Measurements from ENCODE around the gene UGT1A8. TPM values are rescaled to one million over a fixed set of nuclear protein-coding genes. Genes with fewer than 3 reads are reported as not detected.

UGT1A8 gene
- total RNA-seq, 1 experiment from 2014 or later: not detected

DNA sequence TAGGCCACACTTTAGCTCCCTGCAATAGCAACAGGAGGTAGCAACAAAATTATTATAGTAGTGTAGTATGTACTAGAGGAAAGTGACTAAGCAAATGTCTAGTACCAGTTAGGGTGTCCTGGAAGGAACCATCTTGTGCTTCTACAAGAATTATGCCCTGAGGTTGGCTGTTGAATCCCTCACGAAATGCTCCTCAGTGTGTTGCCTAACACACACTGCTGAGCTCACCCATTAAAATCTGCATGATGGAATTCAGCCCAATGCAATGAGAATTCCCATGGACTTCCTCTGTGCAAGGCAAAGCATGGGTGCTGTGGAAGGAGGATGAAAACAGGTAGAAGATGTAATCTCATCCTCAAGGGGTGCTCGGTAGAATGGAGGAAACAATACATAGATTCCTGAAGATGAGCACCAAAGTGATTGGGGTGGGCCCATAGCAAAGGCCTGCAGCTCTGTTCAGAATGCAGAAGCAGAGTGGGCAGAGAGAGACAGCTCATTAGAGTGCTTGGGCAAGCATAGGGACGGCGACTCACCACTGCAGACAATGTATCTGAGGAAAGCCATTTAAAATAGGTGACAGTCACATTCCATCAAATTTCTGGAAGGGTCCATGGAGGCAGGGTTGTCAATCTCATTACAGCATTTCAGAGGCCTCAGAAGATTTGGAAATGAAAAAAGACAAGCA, 63.1 kb downstream of the UGT1A8 start:
- CTCF ChIA-PET: no interaction called here
- BruUV-seq (replicated peaks): no TSS peak
- Histone ChIP-seq H3K4me3 (replicated peaks in 1 of 2; ENCODE audit: low read depth in 1 of 2, low read length in 2 of 2) (no peak overlapping the region), H3K4me2 (ENCODE audit: low read length) (no peak overlapping the region), H3K9ac (ENCODE audit: low read length) (no peak overlapping the region), H3K9me2 (ENCODE audit: insufficient read depth) (no peaks in the 10 kb centered on the region), H3K9me3 (ENCODE audit: control insufficient read depth in 1 of 2, insufficient read depth in 1 of 2, low read depth in 1 of 2, low read length in 2 of 2) (no peaks in the 10 kb centered on the region), H3K4me1 (ENCODE audit: control insufficient read depth in 1 of 2, insufficient read depth in 2 of 2, low read length in 2 of 2) (no peaks in the 10 kb centered on the region), H3K79me2 (ENCODE audit: insufficient read depth, low read length) (no peaks in the 10 kb centered on the region), H3K36me3 (ENCODE audit: control insufficient read depth in 1 of 2, insufficient read depth in 2 of 2, low read length in 2 of 2) (no peaks in the 10 kb centered on the region), H4K20me1 (ENCODE audit: insufficient read depth) (no peaks in the 10 kb centered on the region), H3K27me3 (ENCODE audit: insufficient read depth, low read length) (peaks cover 18% of the 10 kb centered on the region; the same call in 1 of the 2 replicates), H3K27ac (ENCODE audit: low read depth, low read length) (no peak overlapping the region), H2AFZ (ENCODE audit: low read depth, low read length, poor library complexity, severe bottlenecking) (no peak overlapping the region)
- DNase-seq (ENCODE audit: low read depth, low spot score): no peak
- intact Hi-C loops (cut with micrococcal nuclease): no loop called here
- RAD21 ChIA-PET (ENCODE audit: low non-redundant PET in 1 of 2, low total read pairs in 2 of 2, uncharacterized antibody in 2 of 2, unreplicated experiment in 2 of 2): no interaction called here
- POLR2A ChIA-PET: no interaction called here
- no peak for ATAC-seq
- TF ChIP-seq POLR2AphosphoS5 (IDR thresholded peaks at IDR 0.05; ENCODE audit: low read depth, low read length): no peak
- no peak for TF ChIP-seq SRF (IDR thresholded peaks at IDR 0.05; ENCODE audit: low read depth)
- TF ChIP-seq EGR1 (IDR thresholded peaks at IDR 0.05; ENCODE audit: low read depth): no peak
- TF ChIP-seq, protein P1, sequence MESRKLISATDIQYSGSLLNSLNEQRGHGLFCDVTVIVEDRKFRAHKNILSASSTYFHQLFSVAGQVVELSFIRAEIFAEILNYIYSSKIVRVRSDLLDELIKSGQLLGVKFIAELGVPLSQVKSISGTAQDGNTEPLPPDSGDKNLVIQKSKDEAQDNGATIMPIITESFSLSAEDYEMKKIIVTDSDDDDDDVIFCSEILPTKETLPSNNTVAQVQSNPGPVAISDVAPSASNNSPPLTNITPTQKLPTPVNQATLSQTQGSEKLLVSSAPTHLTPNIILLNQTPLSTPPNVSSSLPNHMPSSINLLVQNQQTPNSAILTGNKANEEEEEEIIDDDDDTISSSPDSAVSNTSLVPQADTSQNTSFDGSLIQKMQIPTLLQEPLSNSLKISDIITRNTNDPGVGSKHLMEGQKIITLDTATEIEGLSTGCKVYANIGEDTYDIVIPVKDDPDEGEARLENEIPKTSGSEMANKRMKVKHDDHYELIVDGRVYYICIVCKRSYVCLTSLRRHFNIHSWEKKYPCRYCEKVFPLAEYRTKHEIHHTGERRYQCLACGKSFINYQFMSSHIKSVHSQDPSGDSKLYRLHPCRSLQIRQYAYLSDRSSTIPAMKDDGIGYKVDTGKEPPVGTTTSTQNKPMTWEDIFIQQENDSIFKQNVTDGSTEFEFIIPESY (IDR thresholded peaks at IDR 0.05; ENCODE audit: extremely low read depth, insufficient replicate concordance, low read length): no peak
- no peak for TF ChIP-seq EZH2 (IDR thresholded peaks at IDR 0.05)
- no peak for TF ChIP-seq YY1 (IDR thresholded peaks at IDR 0.05; ENCODE audit: extremely low read depth, insufficient replicate concordance, low read depth, low read length)
- TF ChIP-seq ELF1 (IDR thresholded peaks at IDR 0.05; ENCODE audit: borderline replicate concordance, low read depth): no peak
- TF ChIP-seq FOSL1 (IDR thresholded peaks at IDR 0.05; ENCODE audit: low read depth): no peak
- TF ChIP-seq SP1 (IDR thresholded peaks at IDR 0.05; ENCODE audit: low read depth): no peak
- TF ChIP-seq, protein P2, sequence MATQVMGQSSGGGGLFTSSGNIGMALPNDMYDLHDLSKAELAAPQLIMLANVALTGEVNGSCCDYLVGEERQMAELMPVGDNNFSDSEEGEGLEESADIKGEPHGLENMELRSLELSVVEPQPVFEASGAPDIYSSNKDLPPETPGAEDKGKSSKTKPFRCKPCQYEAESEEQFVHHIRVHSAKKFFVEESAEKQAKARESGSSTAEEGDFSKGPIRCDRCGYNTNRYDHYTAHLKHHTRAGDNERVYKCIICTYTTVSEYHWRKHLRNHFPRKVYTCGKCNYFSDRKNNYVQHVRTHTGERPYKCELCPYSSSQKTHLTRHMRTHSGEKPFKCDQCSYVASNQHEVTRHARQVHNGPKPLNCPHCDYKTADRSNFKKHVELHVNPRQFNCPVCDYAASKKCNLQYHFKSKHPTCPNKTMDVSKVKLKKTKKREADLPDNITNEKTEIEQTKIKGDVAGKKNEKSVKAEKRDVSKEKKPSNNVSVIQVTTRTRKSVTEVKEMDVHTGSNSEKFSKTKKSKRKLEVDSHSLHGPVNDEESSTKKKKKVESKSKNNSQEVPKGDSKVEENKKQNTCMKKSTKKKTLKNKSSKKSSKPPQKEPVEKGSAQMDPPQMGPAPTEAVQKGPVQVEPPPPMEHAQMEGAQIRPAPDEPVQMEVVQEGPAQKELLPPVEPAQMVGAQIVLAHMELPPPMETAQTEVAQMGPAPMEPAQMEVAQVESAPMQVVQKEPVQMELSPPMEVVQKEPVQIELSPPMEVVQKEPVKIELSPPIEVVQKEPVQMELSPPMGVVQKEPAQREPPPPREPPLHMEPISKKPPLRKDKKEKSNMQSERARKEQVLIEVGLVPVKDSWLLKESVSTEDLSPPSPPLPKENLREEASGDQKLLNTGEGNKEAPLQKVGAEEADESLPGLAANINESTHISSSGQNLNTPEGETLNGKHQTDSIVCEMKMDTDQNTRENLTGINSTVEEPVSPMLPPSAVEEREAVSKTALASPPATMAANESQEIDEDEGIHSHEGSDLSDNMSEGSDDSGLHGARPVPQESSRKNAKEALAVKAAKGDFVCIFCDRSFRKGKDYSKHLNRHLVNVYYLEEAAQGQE (IDR thresholded peaks at IDR 0.05; ENCODE audit: low read depth): no peak
- TF ChIP-seq POLR2A (IDR thresholded peaks at IDR 0.05; ENCODE audit: borderline replicate concordance, extremely low read depth, insufficient read depth, insufficient read length): no peak
- no peak for TF ChIP-seq SIN3A (IDR thresholded peaks at IDR 0.05; ENCODE audit: low read depth)
- TF ChIP-seq, protein P3, sequence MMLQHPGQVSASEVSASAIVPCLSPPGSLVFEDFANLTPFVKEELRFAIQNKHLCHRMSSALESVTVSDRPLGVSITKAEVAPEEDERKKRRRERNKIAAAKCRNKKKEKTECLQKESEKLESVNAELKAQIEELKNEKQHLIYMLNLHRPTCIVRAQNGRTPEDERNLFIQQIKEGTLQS (IDR thresholded peaks at IDR 0.05): no peak
- TF ChIP-seq CBX3 (IDR thresholded peaks at IDR 0.05; ENCODE audit: low read depth): no peak
- TF ChIP-seq ZNF274 (IDR thresholded peaks at IDR 0.05; ENCODE audit: low read depth, low read length): no peak
- TF ChIP-seq CEBPB (IDR thresholded peaks at IDR 0.05; ENCODE audit: low read depth): no peak
- TF ChIP-seq, protein P4, sequence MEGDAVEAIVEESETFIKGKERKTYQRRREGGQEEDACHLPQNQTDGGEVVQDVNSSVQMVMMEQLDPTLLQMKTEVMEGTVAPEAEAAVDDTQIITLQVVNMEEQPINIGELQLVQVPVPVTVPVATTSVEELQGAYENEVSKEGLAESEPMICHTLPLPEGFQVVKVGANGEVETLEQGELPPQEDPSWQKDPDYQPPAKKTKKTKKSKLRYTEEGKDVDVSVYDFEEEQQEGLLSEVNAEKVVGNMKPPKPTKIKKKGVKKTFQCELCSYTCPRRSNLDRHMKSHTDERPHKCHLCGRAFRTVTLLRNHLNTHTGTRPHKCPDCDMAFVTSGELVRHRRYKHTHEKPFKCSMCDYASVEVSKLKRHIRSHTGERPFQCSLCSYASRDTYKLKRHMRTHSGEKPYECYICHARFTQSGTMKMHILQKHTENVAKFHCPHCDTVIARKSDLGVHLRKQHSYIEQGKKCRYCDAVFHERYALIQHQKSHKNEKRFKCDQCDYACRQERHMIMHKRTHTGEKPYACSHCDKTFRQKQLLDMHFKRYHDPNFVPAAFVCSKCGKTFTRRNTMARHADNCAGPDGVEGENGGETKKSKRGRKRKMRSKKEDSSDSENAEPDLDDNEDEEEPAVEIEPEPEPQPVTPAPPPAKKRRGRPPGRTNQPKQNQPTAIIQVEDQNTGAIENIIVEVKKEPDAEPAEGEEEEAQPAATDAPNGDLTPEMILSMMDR (IDR thresholded peaks at IDR 0.05 in 2 of 3, conservative IDR thresholded peaks at IDR 0.05 in 1 of 3; ENCODE audit: borderline replicate concordance in 1 of 3, insufficient read depth in 1 of 3, low read depth in 2 of 3, low read length in 2 of 3): no peak
- TF ChIP-seq, protein P5, sequence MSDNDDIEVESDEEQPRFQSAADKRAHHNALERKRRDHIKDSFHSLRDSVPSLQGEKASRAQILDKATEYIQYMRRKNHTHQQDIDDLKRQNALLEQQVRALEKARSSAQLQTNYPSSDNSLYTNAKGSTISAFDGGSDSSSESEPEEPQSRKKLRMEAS (IDR thresholded peaks at IDR 0.05): no peak
- no peak for TF ChIP-seq ZFX (IDR thresholded peaks at IDR 0.05)
- no peak for TF ChIP-seq TCF7L2 (IDR thresholded peaks at IDR 0.05; ENCODE audit: borderline replicate concordance, extremely low read depth, insufficient read depth, insufficient read length)
